IMR-90 (cell line): ENCODE data around the gene RYR1. TPM values are rescaled to one million over a fixed set of nuclear protein-coding genes. Genes with fewer than 3 reads are reported as not detected.

Experiments
- ATAC-seq: fragments of 200-7000 bp; cut with Tn5 transposase; 2 replicates; pipeline ENCODE4 v1.9.1; 2020; ENCODE audit warnings: low read depth, mild to moderate bottlenecking, moderate library complexity
- BruUV-seq: library from RNA; stranded (reverse); fragments of 400-500 nt; replicated peaks from 2 replicates; lab custom pipeline; 2021; lab: Mats Ljungman, UMichigan
- CTCF ChIA-PET: fragments of 300-600 bp; formaldehyde crosslinking; extraction: SDS; loops from one replicate; lab custom pipeline; 2021; ENCODE audit warnings: antibody characterized with exemption; lab: Yijun Ruan, JAX
- POLR2A ChIA-PET: fragments of 300-600 bp; sonication (Branson Sonifier 250); formaldehyde crosslinking; loops from one replicate; lab custom pipeline; 2022; ENCODE audit warnings: antibody characterized with exemption; ENCODE audit not compliant: unreplicated experiment; lab: Charles Lee
- DNase-seq: peaks from one replicate; pipeline ENCODE4 v3.0.0; 2013
- H2AFZ ChIP-seq: replicated peaks from 2 replicates; pipeline ENCODE3; 2013; ENCODE audit warnings: low read length, mild to moderate bottlenecking; ENCODE audit not compliant: poor library complexity
- H2AK5ac ChIP-seq: 2 replicates; pipeline ENCODE4 v1.6.1; 2013; ENCODE audit warnings: low read depth, low read length, inconsistent platforms
- H2AK9ac ChIP-seq: replicated peaks from 2 replicates; pipeline ENCODE3; 2013; ENCODE audit warnings: mild to moderate bottlenecking, low read depth, low read length, moderate library complexity; ENCODE audit not compliant: poor library complexity
- H2BK120ac ChIP-seq: 2 replicates; pipeline ENCODE4 v1.6.1; 2013; ENCODE audit warnings: low read depth, low read length, inconsistent platforms
- H2BK15ac ChIP-seq: 3 replicates; pipeline ENCODE4 v1.6.1; 2013; ENCODE audit warnings: low read depth, low read length, inconsistent platforms
- H2BK20ac ChIP-seq: 2 replicates; pipeline ENCODE4 v1.6.1; 2013; ENCODE audit warnings: low read depth, mild to moderate bottlenecking, inconsistent platforms, low read length, moderate library complexity
- H2BK5ac ChIP-seq: 2 replicates; pipeline ENCODE4 v1.6.1; 2013; ENCODE audit warnings: mild to moderate bottlenecking, low read depth, low read length, inconsistent platforms; ENCODE audit not compliant: poor library complexity, severe bottlenecking
- H3K14ac ChIP-seq: replicated peaks from 2 replicates; pipeline ENCODE4 v1.6.1; 2013; ENCODE audit warnings: low read depth, low read length, inconsistent platforms
- H3K18ac ChIP-seq: 2 replicates; pipeline ENCODE4 v1.6.1; 2013; ENCODE audit warnings: low read depth, low read length, control low read depth
- H3K23ac ChIP-seq: 2 replicates; pipeline ENCODE4 v1.6.1; 2013; ENCODE audit warnings: low read depth, low read length, inconsistent platforms
- H3K27ac ChIP-seq: 2 replicates; pipeline ENCODE4 v1.5.1; 2013; ENCODE audit warnings: mild to moderate bottlenecking, control low read depth, low read length; ENCODE audit not compliant: insufficient read depth
- H3K27me3 ChIP-seq: 2 replicates; pipeline ENCODE4 v1.6.1; 2013; ENCODE audit warnings: low read length; ENCODE audit not compliant: control insufficient read depth, insufficient read depth
- H3K36me3 ChIP-seq: 2 replicates; pipeline ENCODE4 v1.6.1; 2013; ENCODE audit warnings: low read length, mixed read lengths; ENCODE audit not compliant: control insufficient read depth, insufficient read depth
- H3K4ac ChIP-seq: 2 replicates; pipeline ENCODE4 v1.6.1; 2013; ENCODE audit warnings: low read depth, low read length, inconsistent platforms
- H3K4me1 ChIP-seq: 2 replicates; pipeline ENCODE4 v1.6.1; 2013; ENCODE audit warnings: low read length, mixed read lengths; ENCODE audit not compliant: control insufficient read depth, insufficient read depth
- H3K4me2 ChIP-seq: 2 replicates; pipeline ENCODE4 v1.6.1; 2013; ENCODE audit warnings: low read depth, mild to moderate bottlenecking, control low read depth, low read length, moderate library complexity
- H3K4me3 ChIP-seq: 2 replicates; pipeline ENCODE4 v1.5.1; 2013; ENCODE audit warnings: low read depth, mild to moderate bottlenecking, control low read depth, low read length, moderate library complexity; ENCODE audit not compliant: insufficient read depth
- H3K56ac ChIP-seq: 2 replicates; pipeline ENCODE4 v1.6.1; 2013; ENCODE audit warnings: low read length, inconsistent platforms; ENCODE audit not compliant: insufficient read depth; ENCODE audit errors: extremely low read depth
- H3K79me1 ChIP-seq, 2 experiments: 2 replicates each; pipeline ENCODE4 v1.6.1; 2013; ENCODE audit warnings: low read length in 2 of 2, inconsistent platforms in 1 of 2, low read depth in 1 of 2
- H3K9ac ChIP-seq: 2 replicates; pipeline ENCODE4 v1.6.1; 2013; ENCODE audit warnings: low read depth, low read length, control low read depth
- H3K9me1 ChIP-seq: 2 replicates; pipeline ENCODE4 v1.6.1; 2013; ENCODE audit warnings: low read length, inconsistent platforms; ENCODE audit not compliant: insufficient read depth
- H3K9me3 ChIP-seq: 2 replicates; pipeline ENCODE4 v1.6.1; 2013; ENCODE audit warnings: low read length; ENCODE audit not compliant: control insufficient read depth, insufficient read depth
- H4K20me1 ChIP-seq: 2 replicates; pipeline ENCODE4 v1.6.1; 2013; ENCODE audit warnings: low read length, inconsistent platforms; ENCODE audit not compliant: insufficient read depth
- H4K5ac ChIP-seq: 2 replicates; pipeline ENCODE4 v1.6.1; 2013; ENCODE audit warnings: mild to moderate bottlenecking, low read depth, low read length, control low read depth
- H4K8ac ChIP-seq, 2 experiments: 2 replicates each; pipeline ENCODE4 v1.6.1; 2013; ENCODE audit warnings: low read depth in 2 of 2, low read length in 2 of 2, control low read depth in 1 of 2, inconsistent platforms in 1 of 2
- H4K91ac ChIP-seq: 2 replicates; pipeline ENCODE4 v1.6.1; 2013; ENCODE audit warnings: low read depth, low read length, inconsistent platforms; ENCODE audit not compliant: insufficient read depth
- BHLHE40 ChIP-seq: fragments of 150-350 bp; IDR thresholded peaks from 2 replicates; pipeline ENCODE4 v1.6.1; 2016; ENCODE audit warnings: mild to moderate bottlenecking, low read depth, low read length
- CHD1 ChIP-seq: IDR thresholded peaks from 2 replicates; pipeline ENCODE4 v1.6.1; 2012; ENCODE audit warnings: low read depth, low read length, improper control_type of control experiment
- CTCF ChIP-seq: conservative IDR thresholded peaks from 2 replicates; pipeline ENCODE4 v1.5.1; 2012; ENCODE audit warnings: mild to moderate bottlenecking, low read depth, low read length, improper control_type of control experiment
- ELK1 ChIP-seq: fragments of 150-350 bp; IDR thresholded peaks from 2 replicates; pipeline ENCODE4 v1.6.1; 2016; ENCODE audit warnings: low read depth, mild to moderate bottlenecking, low read length, moderate library complexity, borderline replicate concordance
- FOS ChIP-seq: fragments of 150-350 bp; IDR thresholded peaks from 2 replicates; pipeline ENCODE4 v1.6.1; 2016; ENCODE audit warnings: low read depth, low read length
- MAFK ChIP-seq: IDR thresholded peaks from 2 replicates; pipeline ENCODE4 v1.6.1; 2012; ENCODE audit warnings: low read depth, low read length, improper control_type of control experiment
- MXI1 ChIP-seq: IDR thresholded peaks from 2 replicates; pipeline ENCODE4 v1.6.1; 2012; ENCODE audit warnings: low read depth, mild to moderate bottlenecking, low read length, moderate library complexity, borderline replicate concordance
- NFE2L2 ChIP-seq: fragments of 150-350 bp; IDR thresholded peaks from 2 replicates; pipeline ENCODE4 v1.6.1; 2016; ENCODE audit warnings: low read depth, mild to moderate bottlenecking, low read length
- POLR2A ChIP-seq: IDR thresholded peaks from 2 replicates; pipeline ENCODE4 v1.6.1; 2012; ENCODE audit warnings: mild to moderate bottlenecking, low read depth, low read length
- RAD21 ChIP-seq: IDR thresholded peaks from 2 replicates; pipeline ENCODE4 v1.6.1; 2012; ENCODE audit warnings: low read length, improper control_type of control experiment
- RCOR1 ChIP-seq: IDR thresholded peaks from 2 replicates; pipeline ENCODE4 v1.6.1; 2012; ENCODE audit warnings: mild to moderate bottlenecking, low read length, improper control_type of control experiment; ENCODE audit not compliant: insufficient replicate concordance
- RFX5 ChIP-seq: IDR thresholded peaks from 2 replicates; pipeline ENCODE4 v1.8.0; 2012; ENCODE audit warnings: low read depth, mild to moderate bottlenecking, low read length, moderate library complexity
- SMC3 ChIP-seq: fragments of 150-350 bp; IDR thresholded peaks from 2 replicates; pipeline ENCODE4 v1.6.1; 2016; ENCODE audit warnings: low read depth, mild to moderate bottlenecking, antibody characterized with exemption, low read length, moderate library complexity
- WGBS, 2 experiments: methylation state at CpG; one replicate each; pipeline versions ENCODE4 v1.1.5 to v1.1.7; 2013; ENCODE audit warnings: missing lambda C conversion rate in 2 of 2; ENCODE audit not compliant: insufficient read length in 1 of 2; ENCODE audit errors: extremely low coverage in 2 of 2; 5-methylcytosine and 5-hydroxymethylcytosine counted together
- dilution Hi-C: fragments of 300-500 bp; cut with HindIII; formaldehyde crosslinking; loops from one replicate; pipeline ENCODE4 v1.14.3; 2018; ENCODE audit warnings: low sequenced_read_pairs; ENCODE audit not compliant: unreplicated experiment
- in situ Hi-C: fragments of 300-500 bp; cut with MboI; formaldehyde crosslinking; loops from 3 replicates; pipeline ENCODE4 v1.14.3; 2019; ENCODE audit warnings: low sequenced_read_pairs, inconsistent platforms, mixed read lengths
- intact Hi-C: fragments of 100-400 bp; cut with micrococcal nuclease; formaldehyde crosslinking; loops from 2 replicates; pipeline ENCODE4 v1.10.0; 2022
- polyA plus RNA-seq, 3 experiments: library from polyadenylated mRNA; depleted of rRNA; stranded (reverse); fragments of >200 nt; gene quantifications; 2 replicates each; pipeline ENCODE4 v1.2.3, GENCODE V29; 2012; ENCODE audit warnings: low replicate concordance in 1 of 3
- total RNA-seq: library from RNA; depleted of rRNA; stranded (reverse); fragments of >200 nt; gene quantifications from 2 replicates; pipeline ENCODE4 v1.2.3, GENCODE V29; 2012
- TF ChIP-seq, protein P1 (sequence below): fragments of 150-350 bp; IDR thresholded peaks from 2 replicates; pipeline ENCODE4 v1.6.1; 2017; ENCODE audit warnings: mild to moderate bottlenecking, antibody characterized with exemption, low read length, low read depth

Gene RYR1
- total and polyA plus RNA-seq, 2 of the 4 experiments (the other 2 are of a cell fraction), result not detected

- Histone ChIP-seq H4K8ac (no peak overlapping the region), H3K18ac (no peak overlapping the region), H4K20me1 (no peaks in the 10 kb centered on the region), H3K23ac (no peak overlapping the region), H2AK9ac (no peak overlapping the region), H3K27me3 (no peaks in the 10 kb centered on the region), H3K9me3 (no peaks in the 10 kb centered on the region), H3K36me3 (no peaks in the 10 kb centered on the region), H2BK5ac (no peak overlapping the region), H3K4me2 (no peak overlapping the region), H3K56ac (no peak overlapping the region), H3K4me3 (no peak overlapping the region), H2BK120ac (no peak overlapping the region), H3K9me1 (no peaks in the 10 kb centered on the region), H4K91ac (no peak overlapping the region), H2BK20ac (no peak overlapping the region), H3K79me1 (no peaks in the 10 kb centered on the region), H2AK5ac (no peak overlapping the region), H4K5ac (no peak overlapping the region), H3K27ac (no peak overlapping the region), H2AFZ (no peak overlapping the region), H2BK15ac (no peak overlapping the region), H3K14ac (no peak overlapping the region), H3K4ac (no peak overlapping the region), H3K4me1 (no peaks in the 10 kb centered on the region), H3K9ac (no peak overlapping the region)
- ChIA-PET POLR2A (no interaction called here), CTCF (no interaction called here)
- WGBS, 2 experiments, result no CpG with 5 or more reads among the region's 2 CpGs
- BruUV-seq, result no TSS peak
- in situ Hi-C loops, result no loop called here
- ATAC-seq, result no peak
- dilution Hi-C loops, result no loop called here
- no peak for TF ChIP-seq NFE2L2
- TF ChIP-seq CTCF, result no peak
- TF ChIP-seq ELK1, result no peak
- no peak for TF ChIP-seq MAFK
- TF ChIP-seq RAD21, result no peak
- no peak for TF ChIP-seq BHLHE40
- TF ChIP-seq RCOR1, result no peak
- TF ChIP-seq CHD1, result no peak
- TF ChIP-seq, protein P1, sequence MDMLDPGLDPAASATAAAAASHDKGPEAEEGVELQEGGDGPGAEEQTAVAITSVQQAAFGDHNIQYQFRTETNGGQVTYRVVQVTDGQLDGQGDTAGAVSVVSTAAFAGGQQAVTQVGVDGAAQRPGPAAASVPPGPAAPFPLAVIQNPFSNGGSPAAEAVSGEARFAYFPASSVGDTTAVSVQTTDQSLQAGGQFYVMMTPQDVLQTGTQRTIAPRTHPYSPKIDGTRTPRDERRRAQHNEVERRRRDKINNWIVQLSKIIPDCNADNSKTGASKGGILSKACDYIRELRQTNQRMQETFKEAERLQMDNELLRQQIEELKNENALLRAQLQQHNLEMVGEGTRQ, result no peak
- TF ChIP-seq RFX5, result no peak
- no peak for TF ChIP-seq SMC3
- no peak for TF ChIP-seq FOS
- no peak for TF ChIP-seq MXI1
- TF ChIP-seq POLR2A, result no peak
- intact Hi-C loops, result no loop called here
- DNase-seq, result no peak
These were observed 51.3 kb downstream of the RYR1 start for GRCh38 chr19:38484747-38485146.
